ENCODE data around the gene HOXB6.

HOXB6 gene

GRCh38 chr17:48577330-48577945 is 27.3 kb downstream of the HOXB6 start (continued):
- TF ChIP-seq IKZF3 (tag by site-specific recombination; IDR thresholded peaks at IDR 0.05) (peak; percentile 99), ZNF398 (tag by site-specific recombination; IDR thresholded peaks at IDR 0.05) (peak; percentile 93), SETDB1 (IDR thresholded peaks at IDR 0.05; ENCODE audit: insufficient read length, low read length) (no peak), FEZF1 (tag by site-specific recombination; IDR thresholded peaks at IDR 0.05) (peak; percentile 98), HIC1 (tag by site-specific recombination; IDR thresholded peaks at IDR 0.05) (peak; percentile 81), ZBTB11 (tag by site-specific recombination; conservative IDR thresholded peaks at IDR 0.05; ENCODE audit: low read depth) (peak; percentile 31; the same call in 1 of the 2 replicates), ZNF837 (tag by site-specific recombination; IDR thresholded peaks at IDR 0.05) (no peak), ZNF530 (tag by site-specific recombination; IDR thresholded peaks at IDR 0.05; ENCODE audit: low read depth) (no peak), HOXD13 (CRISPR knock-in tag; IDR thresholded peaks at IDR 0.05; ENCODE audit: borderline replicate concordance) (peak; percentile 40; the same call in 1 of the 2 replicates), ZNF768 (tag by site-specific recombination; IDR thresholded peaks at IDR 0.05) (no peak), ZNF555 (tag by site-specific recombination; conservative IDR thresholded peaks at IDR 0.05) (no peak), ZNF624 (tag by site-specific recombination; IDR thresholded peaks at IDR 0.05) (no peak), ZNF16 (tag by site-specific recombination; IDR thresholded peaks at IDR 0.05; ENCODE audit: low read depth) (no peak), ZNF423 (tag by site-specific recombination; IDR thresholded peaks at IDR 0.05) (peak; percentile 93), SCRT2 (tag by site-specific recombination; IDR thresholded peaks at IDR 0.05) (peak; percentile 35; the same call in 1 of the 2 replicates), ZBTB1 (tag by site-specific recombination; IDR thresholded peaks at IDR 0.05) (no peak; the same call in 1 of the 2 replicates), GLI2 (tag by site-specific recombination; IDR thresholded peaks at IDR 0.05; ENCODE audit: borderline replicate concordance, low read depth) (peak; percentile 95), ZNF623 (tag by site-specific recombination; IDR thresholded peaks at IDR 0.05) (no peak), ZNF248 (tag by site-specific recombination; IDR thresholded peaks at IDR 0.05) (no peak), ZNF791 (tag by site-specific recombination; IDR thresholded peaks at IDR 0.05) (no peak), ZFP37 (tag by site-specific recombination; IDR thresholded peaks at IDR 0.05) (peak; percentile 25; the same call in 1 of the 2 replicates), ZFP41 (tag by site-specific recombination; IDR thresholded peaks at IDR 0.05; ENCODE audit: borderline replicate concordance) (no peak), ZNF600 (tag by site-specific recombination; IDR thresholded peaks at IDR 0.05) (peak; percentile 10; the same call in 1 of the 2 replicates), SP7 (tag by site-specific recombination; IDR thresholded peaks at IDR 0.05) (peak; percentile 99), ZNF585B (tag by site-specific recombination; IDR thresholded peaks at IDR 0.05) (no peak), ZNF311 (tag by site-specific recombination; IDR thresholded peaks at IDR 0.05; ENCODE audit: borderline replicate concordance) (no peak), GLI4 (tag by site-specific recombination; IDR thresholded peaks at IDR 0.05) (no peak), ZNF416 (tag by site-specific recombination; IDR thresholded peaks at IDR 0.05) (no peak), ZNF202 (tag by site-specific recombination; IDR thresholded peaks at IDR 0.05; ENCODE audit: borderline replicate concordance) (no peak), ZNF677 (tag by site-specific recombination; IDR thresholded peaks at IDR 0.05) (no peak), ZBTB21 (tag by site-specific recombination; IDR thresholded peaks at IDR 0.05) (0 out of 2 replicates have a peak, but pooled peaks have one; percentile 42), ZNF76 (tag by site-specific recombination; IDR thresholded peaks at IDR 0.05; ENCODE audit: borderline replicate concordance, low read depth) (peak; percentile 60; the same call in 1 of the 2 replicates), ZNF140 (tag by site-specific recombination; IDR thresholded peaks at IDR 0.05) (no peak), ZNF362 (tag by site-specific recombination; IDR thresholded peaks at IDR 0.05) (no peak)
